Stimulated activated effector memory CD8-positive, alpha-beta T cell treated with anti-CD3 and anti-CD28 coated beads, Interleukin-12 subunit alpha, Interleukin-12 subunit beta, amount 100 ng/mL, for 72 hours (primary cell): ENCODE results near the gene CLNK.

Experiments
- ATAC-seq: fragments of 150-1000 bp; cut with Tn5 transposase; 2 replicates; pipeline ENCODE4 v1.10.0; 2021
- DNase-seq, 2 donors: peaks; one replicate each; pipeline ENCODE4 v3.0.0; 2021 to 2022; ENCODE audit warnings: low spot score in 2 of 2
- H3K27ac Mint-ChIP-seq: one replicate; pipeline ENCODE4 v1.8.0; 2022; ENCODE audit warnings: mild to moderate bottlenecking, mixed read lengths
- H3K36me3 Mint-ChIP-seq: one replicate; pipeline ENCODE4 v1.8.0; 2022; ENCODE audit warnings: mild to moderate bottlenecking, mixed read lengths
- H3K4me1 Mint-ChIP-seq: one replicate; pipeline ENCODE4 v1.8.0; 2022; ENCODE audit warnings: mixed read lengths
- H3K4me3 Mint-ChIP-seq: one replicate; pipeline ENCODE4 v1.8.0; 2022; ENCODE audit warnings: mild to moderate bottlenecking, mixed read lengths
- H3K9me3 Mint-ChIP-seq: one replicate; pipeline ENCODE4 v1.8.0; 2022; ENCODE audit warnings: mixed read lengths

The CLNK gene

GRCh38 chr4:10656988-10657387 is 27.6 kb downstream of the CLNK start:
- ATAC-seq: no peak
- H3K4me3 Mint-ChIP-seq: peak overlapping the region; percentile 1

GRCh38 chr4:10656420-10656819 is 28.1 kb downstream of the CLNK start:
- H3K9me3 Mint-ChIP-seq: no peaks in the 10 kb centered on the region
- H3K4me1 Mint-ChIP-seq: peaks cover 33% of the 10 kb centered on the region
- ATAC-seq: peak; percentile 85
- DNase-seq: no peak
- no peak overlapping the region for H3K27ac Mint-ChIP-seq
- peak overlapping the region; percentile 36 for H3K4me3 Mint-ChIP-seq
- H3K36me3 Mint-ChIP-seq: peaks cover 6% of the 10 kb centered on the region

More at GRCh38 chr4:10656988-10657387, 27.6 kb downstream of the CLNK start:
- H3K9me3 Mint-ChIP-seq: no peaks in the 10 kb centered on the region
- no peak for DNase-seq
- H3K36me3 Mint-ChIP-seq: peaks cover 6% of the 10 kb centered on the region
- no peak overlapping the region for H3K27ac Mint-ChIP-seq
- H3K4me1 Mint-ChIP-seq: peaks cover 33% of the 10 kb centered on the region

- no peaks in the 10 kb centered on the region for H3K9me3 Mint-ChIP-seq
- peak overlapping the region; percentile 36 for H3K4me3 Mint-ChIP-seq
- no peak for DNase-seq
- no peak overlapping the region for H3K27ac Mint-ChIP-seq
- ATAC-seq: peak; percentile 63
- H3K36me3 Mint-ChIP-seq: peaks cover 6% of the 10 kb centered on the region
- H3K4me1 Mint-ChIP-seq: peaks cover 33% of the 10 kb centered on the region
These were observed 28.6 kb downstream of the CLNK start for GRCh38 chr4:10655968-10656367.

- DNase-seq (no peak), ATAC-seq (no peak)
- Mint-ChIP-seq H3K27ac (no peak overlapping the region), H3K4me1 (no peaks in the 10 kb centered on the region), H3K4me3 (no peak overlapping the region), H3K36me3 (no peaks in the 10 kb centered on the region), H3K9me3 (no peaks in the 10 kb centered on the region)
These were observed 36.1 kb downstream of the CLNK start for GRCh38 chr4:10648479-10648878.

- ATAC-seq (no peak), DNase-seq (no peak)
- Mint-ChIP-seq H3K27ac (no peak overlapping the region), H3K4me3 (no peak overlapping the region), H3K9me3 (no peaks in the 10 kb centered on the region), H3K36me3 (no peaks in the 10 kb centered on the region), H3K4me1 (no peaks in the 10 kb centered on the region)
These were observed 36.7 kb downstream of the CLNK start for GRCh38 chr4:10647846-10648245.

GRCh38 chr4:10643600-10644425 is 40.8 kb downstream of the CLNK start:
- peaks cover 2% of the 10 kb centered on the region for H3K9me3 Mint-ChIP-seq
- H3K4me3 Mint-ChIP-seq: no peak overlapping the region
- no peak for DNase-seq
- H3K4me1 Mint-ChIP-seq: no peaks in the 10 kb centered on the region
- no peak overlapping the region for H3K27ac Mint-ChIP-seq
- no peaks in the 10 kb centered on the region for H3K36me3 Mint-ChIP-seq
- ATAC-seq: no peak

- no peak for ATAC-seq
- Mint-ChIP-seq H3K27ac (no peak overlapping the region), H3K9me3 (peaks cover 2% of the 10 kb centered on the region), H3K4me3 (no peak overlapping the region), H3K36me3 (no peaks in the 10 kb centered on the region), H3K4me1 (no peaks in the 10 kb centered on the region)
- DNase-seq: no peak
These were observed 43.9 kb downstream of the CLNK start for GRCh38 chr4:10640561-10641201.

- no peaks in the 10 kb centered on the region for H3K4me1 Mint-ChIP-seq
- no peaks in the 10 kb centered on the region for H3K36me3 Mint-ChIP-seq
- ATAC-seq (no peak), DNase-seq (no peak)
- H3K9me3 Mint-ChIP-seq: peaks cover 2% of the 10 kb centered on the region
- H3K27ac Mint-ChIP-seq: no peak overlapping the region
- H3K4me3 Mint-ChIP-seq: no peak overlapping the region
These were observed 44.9 kb downstream of the CLNK start for GRCh38 chr4:10639664-10640063.

- Mint-ChIP-seq H3K4me1 (no peaks in the 10 kb centered on the region), H3K27ac (no peak overlapping the region), H3K4me3 (no peak overlapping the region), H3K36me3 (no peaks in the 10 kb centered on the region), H3K9me3 (peaks cover 2% of the 10 kb centered on the region)
- peak; percentile 69 for ATAC-seq
- DNase-seq: no peak
These were observed 45.5 kb downstream of the CLNK start for GRCh38 chr4:10639100-10639499.

- Mint-ChIP-seq H3K4me1 (no peaks in the 10 kb centered on the region), H3K9me3 (no peaks in the 10 kb centered on the region), H3K36me3 (no peaks in the 10 kb centered on the region), H3K27ac (no peak overlapping the region), H3K4me3 (no peak overlapping the region)
- no peak for ATAC-seq
- no peak for DNase-seq
These were observed 49.5 kb downstream of the CLNK start for GRCh38 chr4:10635091-10635490.

- peak; percentile 81 for ATAC-seq
- Mint-ChIP-seq H3K27ac (no peak overlapping the region), H3K9me3 (no peaks in the 10 kb centered on the region), H3K4me3 (no peak overlapping the region), H3K4me1 (peaks cover 7% of the 10 kb centered on the region), H3K36me3 (no peaks in the 10 kb centered on the region)
- DNase-seq: no peak
These were observed 55.2 kb downstream of the CLNK start for GRCh38 chr4:10629394-10629793.

- Mint-ChIP-seq H3K27ac (no peak overlapping the region), H3K9me3 (no peaks in the 10 kb centered on the region), H3K4me3 (no peak overlapping the region), H3K36me3 (no peaks in the 10 kb centered on the region), H3K4me1 (peaks cover 7% of the 10 kb centered on the region)
- DNase-seq: no peak
- no peak for ATAC-seq
These were observed 59.4 kb downstream of the CLNK start for GRCh38 chr4:10625131-10625530.

GRCh38 chr4:10623862-10624261 is 60.7 kb downstream of the CLNK start:
- DNase-seq (no peak), ATAC-seq (no peak)
- H3K36me3 Mint-ChIP-seq: no peaks in the 10 kb centered on the region
- peaks cover 7% of the 10 kb centered on the region for H3K4me1 Mint-ChIP-seq
- H3K4me3 Mint-ChIP-seq: no peak overlapping the region
- no peaks in the 10 kb centered on the region for H3K9me3 Mint-ChIP-seq
- no peak overlapping the region for H3K27ac Mint-ChIP-seq

GRCh38 chr4:10623241-10623640 is 61.3 kb downstream of the CLNK start:
- Mint-ChIP-seq H3K4me3 (no peak overlapping the region), H3K27ac (no peak overlapping the region), H3K4me1 (peaks cover 7% of the 10 kb centered on the region), H3K36me3 (no peaks in the 10 kb centered on the region), H3K9me3 (no peaks in the 10 kb centered on the region)
- no peak for DNase-seq
- ATAC-seq: no peak

- ATAC-seq (no peak), DNase-seq (no peak)
- Mint-ChIP-seq H3K4me1 (peaks cover 7% of the 10 kb centered on the region), H3K27ac (no peak overlapping the region), H3K36me3 (no peaks in the 10 kb centered on the region), H3K4me3 (no peak overlapping the region), H3K9me3 (no peaks in the 10 kb centered on the region)
These were observed 61.8 kb downstream of the CLNK start for GRCh38 chr4:10622728-10623127.

- Mint-ChIP-seq H3K4me1 (peaks cover 7% of the 10 kb centered on the region), H3K4me3 (no peak overlapping the region), H3K36me3 (no peaks in the 10 kb centered on the region), H3K9me3 (no peaks in the 10 kb centered on the region), H3K27ac (no peak overlapping the region)
- ATAC-seq: no peak
- no peak for DNase-seq
These were observed 63.6 kb downstream of the CLNK start for GRCh38 chr4:10620935-10621488.
